ENCODE measurements around the gene FYN.

FYN gene

GRCh38 chr6:111721753-111722154 lies 151.5 kb downstream of the FYN start:
- DNase-seq = peak; percentile 58

DNA sequence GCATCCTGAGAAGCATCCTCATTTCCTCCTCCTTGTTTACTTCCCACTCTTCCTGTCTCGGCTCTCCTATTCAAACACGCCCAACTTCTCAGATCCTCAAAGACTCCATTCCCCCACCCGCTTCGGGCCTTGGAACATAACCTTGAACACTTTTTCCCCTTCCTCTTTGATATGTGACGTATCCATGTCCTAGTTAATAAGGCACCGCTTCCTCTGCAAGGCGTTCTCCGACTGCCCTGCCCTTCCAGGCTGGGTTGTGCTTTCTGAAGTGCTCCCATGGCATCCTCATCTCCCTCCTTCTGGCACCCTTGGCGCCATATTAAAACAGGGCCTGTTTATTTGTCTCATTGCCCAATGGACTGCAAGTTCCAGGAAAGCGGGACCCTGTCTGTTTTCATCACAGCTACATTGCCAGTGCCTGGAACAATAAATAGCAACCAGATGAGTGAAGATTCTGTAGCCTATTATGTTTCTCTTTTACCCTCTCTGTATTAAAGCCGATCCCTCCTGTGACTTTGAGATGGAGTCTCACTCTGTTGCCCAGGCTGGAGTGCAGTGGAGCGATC lies 152.2 kb downstream of the FYN start:
- DNase-seq = no peak

DNA sequence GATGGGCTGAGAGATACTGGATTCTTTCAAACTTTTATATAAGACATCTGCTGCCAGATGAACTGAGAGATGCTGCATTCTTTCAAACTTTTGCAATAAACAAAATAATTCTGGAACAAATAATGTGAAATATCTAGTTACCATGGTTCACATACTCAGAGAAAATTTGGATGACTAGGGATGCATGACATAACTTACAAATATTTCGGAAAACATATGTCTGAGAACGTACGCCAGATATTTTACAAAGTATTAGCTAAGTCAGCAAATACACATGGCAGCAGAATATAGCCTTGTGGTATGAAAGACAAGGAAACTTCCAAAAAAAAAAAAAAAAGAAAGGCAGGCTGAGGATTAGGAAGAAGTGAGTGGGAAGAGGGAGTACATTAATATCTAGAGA lies 154.3 kb downstream of the FYN start:
- DNase-seq = no peak

- no peak for DNase-seq
Observed at GRCh38 chr6:111718326-111718725, 154.9 kb downstream of the FYN start.

GRCh38 chr6:111717621-111718020 lies 155.6 kb downstream of the FYN start:
- no peak for DNase-seq

DNA sequence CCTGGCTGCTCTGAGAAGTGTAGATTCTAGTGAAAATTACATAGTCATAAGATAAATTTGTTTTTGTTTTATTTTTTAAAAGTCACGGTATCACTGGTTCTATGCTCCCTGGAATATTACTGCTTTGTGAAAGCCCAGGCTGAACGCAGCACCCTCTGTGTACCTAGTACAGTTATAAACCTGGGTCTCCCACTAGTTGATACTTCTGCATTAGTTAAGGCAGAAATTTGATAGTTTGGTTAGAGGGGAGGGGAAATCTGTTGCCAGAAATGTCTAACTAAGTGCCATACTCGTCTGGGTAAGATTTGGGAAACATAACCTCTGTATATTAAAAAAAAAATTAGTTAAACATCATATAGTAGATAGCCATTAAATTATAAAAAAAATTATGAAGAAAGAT lies 156.9 kb downstream of the FYN start:
- no peak for DNase-seq

DNA sequence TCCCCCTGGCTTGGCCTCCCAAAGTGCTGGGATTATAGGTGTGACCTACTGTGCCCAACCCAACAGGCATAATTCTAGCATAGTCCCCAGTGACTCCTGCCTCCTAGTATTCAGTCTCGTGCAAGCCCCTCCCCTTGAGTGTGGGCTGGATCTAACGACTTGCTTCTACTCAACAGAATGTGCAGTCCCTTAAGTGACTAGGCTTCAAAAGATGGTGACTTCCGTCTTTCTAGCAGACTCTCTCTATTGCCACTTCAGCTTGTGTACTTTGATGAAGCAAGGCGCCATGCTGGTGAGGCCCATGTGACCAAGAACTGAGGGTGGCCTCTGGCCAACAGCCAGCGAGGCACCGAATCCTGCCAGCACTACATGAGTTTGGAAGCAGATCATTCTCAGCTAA lies 157.9 kb downstream of the FYN start:
- DNase-seq = no peak

- DNase-seq = no peak
Observed at GRCh38 chr6:111714416-111715270, 158.6 kb downstream of the FYN start.

- DNase-seq = no peak
Observed at GRCh38 chr6:111713811-111714210, 159.4 kb downstream of the FYN start.

- DNase-seq = no peak
Observed at GRCh38 chr6:111713236-111713635, 160.0 kb downstream of the FYN start.

DNA sequence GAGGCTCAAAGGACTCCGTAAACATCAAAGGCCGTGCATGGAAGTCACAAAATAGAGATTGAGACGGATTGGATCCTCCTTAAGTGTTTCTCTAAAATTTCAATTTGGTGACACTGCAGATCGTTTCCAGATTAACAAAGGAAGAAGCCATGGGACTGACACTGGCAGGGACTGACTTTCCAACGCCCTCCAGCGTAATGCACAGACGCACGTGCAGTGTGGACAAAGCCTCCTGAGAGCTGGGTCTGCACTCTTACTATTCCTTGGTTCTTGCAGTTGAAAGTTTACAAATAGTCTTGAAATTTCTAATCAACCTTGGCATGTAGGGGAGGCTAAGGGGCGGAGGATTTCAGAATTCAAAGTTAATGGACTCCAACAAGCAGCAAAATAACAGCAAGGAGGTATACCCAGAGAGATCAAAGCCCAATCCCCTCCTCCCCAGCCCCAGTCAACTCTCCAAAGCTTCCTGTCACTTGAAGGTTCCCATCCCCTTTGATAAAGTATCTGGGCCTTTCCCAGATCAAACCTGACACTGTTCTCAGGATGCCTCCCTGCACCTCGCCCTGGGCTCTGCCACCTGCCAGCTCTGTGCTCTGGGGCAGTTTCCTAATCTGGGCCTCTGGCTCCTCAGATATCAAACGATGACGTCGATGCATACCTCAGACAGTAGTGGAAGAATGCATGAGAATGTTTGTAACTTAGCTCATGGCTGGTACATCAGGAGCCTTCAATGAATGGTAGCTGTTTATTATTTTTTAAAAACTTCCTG lies 161.1 kb downstream of the FYN start:
- DNase-seq = no peak

- peak; percentile 78 for DNase-seq
Observed at GRCh38 chr6:111711476-111711875, 161.8 kb downstream of the FYN start.

GRCh38 chr6:111710911-111711310 lies 162.3 kb downstream of the FYN start:
- DNase-seq = no peak

DNA sequence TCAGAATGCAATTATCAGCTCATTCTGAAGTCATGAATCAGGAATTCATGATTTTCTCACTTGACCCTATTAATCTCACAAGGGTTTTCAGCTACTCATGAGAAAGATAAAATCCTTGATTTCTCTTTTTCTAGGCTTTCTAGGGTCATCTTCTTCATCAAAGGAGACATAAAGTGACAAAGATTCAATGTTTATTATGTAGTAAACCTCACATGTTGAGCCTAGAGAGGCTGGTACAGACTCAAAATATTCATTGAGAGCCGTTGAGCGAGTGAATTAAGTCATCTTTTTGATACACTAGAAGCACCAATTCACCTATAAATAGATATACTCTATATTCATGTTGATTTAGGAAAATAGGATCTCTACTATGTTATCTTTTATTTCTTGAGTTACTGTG lies 162.8 kb downstream of the FYN start:
- DNase-seq = no peak

GRCh38 chr6:111709615-111710398 lies 163.4 kb downstream of the FYN start:
- peak; percentile 87 for DNase-seq

DNA sequence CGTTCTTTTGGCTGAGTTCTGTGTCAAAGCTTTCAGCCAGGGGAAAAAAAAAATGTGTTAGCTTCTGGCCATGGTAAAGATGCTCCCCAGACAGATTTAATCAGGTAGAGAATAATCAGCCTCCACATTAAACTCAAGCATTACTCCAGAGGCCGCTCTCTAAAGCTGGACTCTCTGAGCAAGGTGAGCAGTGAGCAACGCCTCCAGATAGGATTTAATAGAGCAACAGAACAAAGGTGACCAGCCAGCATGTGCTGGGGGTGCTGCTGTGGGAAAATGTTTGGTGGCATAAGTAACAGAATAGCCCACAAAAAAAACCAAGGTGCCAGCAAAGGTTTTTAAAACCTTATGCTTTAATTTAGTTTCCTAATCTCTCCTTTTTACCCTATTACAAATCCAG lies 164.1 kb downstream of the FYN start:
- no peak for DNase-seq

- no peak for DNase-seq
Observed at GRCh38 chr6:111707773-111708172, 165.5 kb downstream of the FYN start.

GRCh38 chr6:111706841-111707391 lies 166.3 kb downstream of the FYN start:
- DNase-seq = no peak

- DNase-seq = no peak
Observed at GRCh38 chr6:111703723-111704122, 169.5 kb downstream of the FYN start.

DNA sequence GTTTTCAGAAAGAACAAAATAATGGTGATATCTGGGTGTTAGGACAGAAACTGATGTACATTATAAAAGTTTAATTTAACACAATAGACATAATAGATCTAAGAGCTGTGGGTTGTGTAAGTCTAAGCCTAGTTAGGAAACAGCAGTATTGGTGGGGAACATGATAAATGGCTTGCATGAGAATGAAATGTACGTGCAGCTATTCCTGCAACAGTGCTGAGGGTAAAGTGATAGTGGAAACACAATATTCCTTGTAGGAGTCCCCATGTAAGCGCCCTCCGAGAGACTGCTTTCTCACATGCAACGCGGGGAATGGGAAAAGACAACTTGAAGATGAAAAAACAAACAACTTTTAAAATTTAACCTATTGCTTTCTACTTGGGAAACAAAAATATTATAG lies 171.0 kb downstream of the FYN start:
- DNase-seq = no peak

- no peak for DNase-seq
Observed at GRCh38 chr6:111701146-111701545, 172.1 kb downstream of the FYN start.

DNA sequence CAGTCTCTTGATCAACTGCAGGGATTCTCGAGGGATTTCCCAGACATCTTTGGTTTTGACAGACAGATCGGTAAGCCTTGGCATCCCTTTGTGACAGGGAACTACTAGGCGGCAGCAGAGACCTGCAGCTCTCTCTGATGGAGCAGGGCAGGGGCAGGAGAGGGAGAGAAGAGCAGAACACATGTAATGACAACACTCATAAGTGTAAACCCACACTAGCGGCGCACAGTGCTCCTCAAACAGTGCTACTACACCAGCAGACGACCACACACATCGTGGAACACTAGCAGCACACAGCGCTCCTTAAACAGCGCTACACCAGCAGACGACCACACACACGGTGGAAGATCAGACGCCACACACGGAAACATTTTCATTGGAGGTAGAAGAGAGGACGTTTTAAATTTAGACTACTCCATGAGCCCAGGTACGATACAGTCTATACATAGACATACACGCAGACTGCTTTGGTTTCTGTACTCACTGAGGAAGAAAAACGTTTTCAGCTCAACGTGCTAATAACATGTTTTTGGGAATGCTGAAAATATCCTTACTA lies 173.0 kb downstream of the FYN start:
- DNase-seq = no peak

Data from right hindlimb (tissue), 1 donor.